Ovary (tissue), 9 donors: ENCODE data around the gene LRRC10B. TPM values are rescaled to one million over a fixed set of nuclear protein-coding genes. Genes with fewer than 3 reads are reported as not detected.

ENCODE experiments used
- DNase-seq, 5 donors: peaks; one replicate each; pipeline ENCODE4 v3.0.0-alpha.2; 2019 to 2020
- H3K27ac ChIP-seq, 2 donors: fragments of 200-600 bp; one replicate each; pipeline versions ENCODE4 v1.5.1 to v1.8.0; 2019 to 2022
- H3K27me3 ChIP-seq: fragments of 200-600 bp; one replicate; pipeline ENCODE4 v1.8.0; 2022
- H3K36me3 ChIP-seq: fragments of 200-600 bp; sonication (generic); one replicate; pipeline ENCODE4 v1.5.1; 2019
- H3K4me1 ChIP-seq: one replicate; pipeline ENCODE4 v1.8.1; 2013; ENCODE audit warnings: mild to moderate bottlenecking, moderate library complexity; ENCODE audit not compliant: insufficient read depth
- H3K4me3 ChIP-seq: fragments of 200-600 bp; sonication (generic); one replicate; pipeline ENCODE4 v1.5.1; 2017
- H3K9me3 ChIP-seq, 2 donors: fragments of 200-600 bp in 1 of 2; sonication (generic) in 1 of 2; one replicate each; pipeline versions ENCODE4 v1.5.1 to v1.8.1; 2013 to 2019; ENCODE audit warnings: mild to moderate bottlenecking in 1 of 2, moderate library complexity in 1 of 2
- CTCF ChIP-seq, 3 donors: fragments of 450-650 bp in 2 of 3; fragments of 200-600 bp in 1 of 3; IDR thresholded peaks; one replicate each; pipeline versions ENCODE4 v1.5.1 to v1.8.0; 2016 to 2022; ENCODE audit warnings: antibody characterized with exemption in 3 of 3, mild to moderate bottlenecking in 1 of 3
- EP300 ChIP-seq: sonication (generic); formaldehyde crosslinking; IDR thresholded peaks from one replicate; pipeline ENCODE4 v1.6.1; 2017; ENCODE audit warnings: antibody characterized with exemption
- POLR2A ChIP-seq: fragments of 450-650 bp; IDR thresholded peaks from one replicate; pipeline ENCODE4 v1.6.1; 2017; ENCODE audit warnings: antibody characterized with exemption, mild to moderate bottlenecking, moderate library complexity
- WGBS, 3 donors: extraction: QIAGEN DNeasy Blood & Tissue Kit in 1 of 3; methylation state at CpG; one replicate each; pipeline versions ENCODE4 v1.1.5 to v1.1.7; 2013 to 2017; 5-methylcytosine and 5-hydroxymethylcytosine counted together
- intact Hi-C, 4 donors: fragments of 100-400 bp; cut with DNase I; formaldehyde crosslinking; loops; one replicate each; pipeline versions ENCODE4 v1.11.0 to v1.15.1; 2022 to 2023
- polyA plus RNA-seq, 2 donors: library from polyadenylated mRNA; stranded (reverse); fragments of 200-250 nt in 1 of 2; fragments of 350-450 nt in 1 of 2; fragmentation: Illumina TruSeq in 1 of 2; extraction: RNeasy Lipid Tissue Mini Kit (QIAGEN cat#74804) in 1 of 2; gene quantifications; one replicate each; pipeline ENCODE4 v1.2.3, GENCODE V29; 2013 to 2014
- total RNA-seq, 7 donors: library from RNA; depleted of rRNA in 2 of 7; stranded (reverse); fragments of >200 nt in 2 of 7; fragmentation: NEBNext Ultra II Directional in 3 of 7; extraction: Animal tissue kit (Norgen Biotek cat#: 25700) in 3 of 7; gene quantifications; one replicate each; pipeline versions ENCODE4 v1.1.0 to v1.2.4, GENCODE V29; 2016 to 2023
- donor health status: DM: no; HTN: no; CAD: no; lungs with moderate emphysema.
- donor health status: DM: no; HTN: no; CAD: no.
- donor health status: Bipolar disorder and iron deficiency.
- donor health status: DM: yes; HTN: yes; CAD: no.
- donor health status: DM: no; HTN: no; CAD: no.
- donor health status: DM: yes; HTN: yes; CAD: no.

LRRC10B gene
- total and polyA plus RNA-seq, 9 donors: 0.45 to 23.0 (median 1.4) TPM

GRCh38 chr11:61545341-61545740, 36.8 kb downstream of the LRRC10B start:
- intact Hi-C loops: loop anchor here in 1 of 4 donors (10.0 kb wide), 1 partner anchor 79 kb away; no protein-coding TSS in a partner anchor
- Histone ChIP-seq H3K27me3 (no peaks in the 10 kb centered on the region), H3K9me3 (no peaks in the 10 kb centered on the region), H3K4me1 (peaks cover 10% of the 10 kb centered on the region), H3K4me3 (no peak overlapping the region), H3K36me3 (no peaks in the 10 kb centered on the region), H3K27ac (no peak overlapping the region)
- 95 to 96% (median 95%) methylated on average over 7 of the region's 7 CpGs for WGBS, 3 donors
- TF ChIP-seq CTCF (IDR thresholded peaks at IDR 0.05): no peak
- TF ChIP-seq POLR2A: no peak
- TF ChIP-seq EP300: no peak
- no peak for DNase-seq

- TF ChIP-seq EP300 (no peak), POLR2A (no peak), CTCF (IDR thresholded peaks at IDR 0.05) (no peak)
- no peaks in the 10 kb centered on the region for H3K9me3 ChIP-seq
- no peak overlapping the region for H3K27ac ChIP-seq
- no peaks in the 10 kb centered on the region for H3K36me3 ChIP-seq
- H3K4me3 ChIP-seq: no peak overlapping the region
- peaks cover 4% of the 10 kb centered on the region for H3K4me1 ChIP-seq
- DNase-seq: no peak
- intact Hi-C loops: loop anchor here in 1 of 4 donors (10.0 kb wide), 1 partner anchor 79 kb away; no protein-coding TSS in a partner anchor
- WGBS, 3 donors: 90 to 91% (median 91%) methylated on average over 32 of the region's 32 CpGs
- H3K27me3 ChIP-seq: no peaks in the 10 kb centered on the region
These were observed 37.4 kb downstream of the LRRC10B start for GRCh38 chr11:61545921-61546320.

DNA sequence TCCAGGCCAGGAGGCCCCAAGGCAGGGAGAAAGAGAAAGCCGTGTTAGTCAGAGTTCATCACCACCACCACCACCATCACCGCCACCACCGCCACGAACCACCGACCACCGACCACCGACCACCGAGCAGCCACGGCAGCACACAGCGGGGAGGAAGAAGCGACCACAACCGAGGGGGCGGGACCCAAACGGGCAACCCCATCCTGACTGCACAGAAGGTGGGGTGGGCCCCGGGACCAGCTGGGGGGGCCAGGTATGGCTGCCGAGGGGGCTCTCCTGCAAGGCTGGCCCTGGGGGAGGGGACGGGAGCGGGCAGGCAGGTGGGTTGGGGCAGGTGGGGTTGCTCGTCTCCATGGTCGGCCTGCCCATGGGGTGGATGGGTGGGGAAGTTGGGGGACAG, 38.1 kb downstream of the LRRC10B start:
- H3K4me1 ChIP-seq: peaks cover 3% of the 10 kb centered on the region
- no peak for TF ChIP-seq CTCF (IDR thresholded peaks at IDR 0.05)
- no peak for TF ChIP-seq POLR2A
- no peak for TF ChIP-seq EP300
- H3K27me3 ChIP-seq: no peaks in the 10 kb centered on the region
- no peak overlapping the region for H3K4me3 ChIP-seq
- intact Hi-C loops: loop anchor here in 1 of 4 donors (10.0 kb wide), 1 partner anchor 78 kb away; no protein-coding TSS in a partner anchor
- WGBS, 3 donors: 18 to 34% (median 24%) methylated on average over 16 to 20 of the region's 20 CpGs
- no peak for DNase-seq
- no peaks in the 10 kb centered on the region for H3K36me3 ChIP-seq
- no peaks in the 10 kb centered on the region for H3K9me3 ChIP-seq
- H3K27ac ChIP-seq: no peak overlapping the region

DNA sequence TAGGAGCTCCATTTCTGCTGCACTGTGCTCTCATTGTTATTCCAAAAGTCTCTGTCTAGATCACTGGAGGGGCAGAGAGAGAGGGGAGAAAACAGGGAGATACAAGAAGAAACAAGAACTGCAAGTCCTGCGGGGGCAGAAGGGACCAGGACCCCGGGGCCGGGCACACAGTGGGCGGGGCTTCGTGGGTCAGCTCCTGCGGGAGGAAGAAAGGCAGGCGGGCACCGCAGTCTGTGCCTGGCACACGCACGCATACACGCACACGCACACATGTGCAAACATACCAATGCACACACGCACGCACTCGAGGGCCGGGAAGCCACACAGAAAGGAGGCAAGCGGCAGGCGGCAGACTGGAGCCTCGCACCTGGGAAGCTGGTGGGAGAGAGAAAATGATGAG, 38.7 kb downstream of the LRRC10B start:
- H3K27me3 ChIP-seq: no peaks in the 10 kb centered on the region
- no peak for TF ChIP-seq POLR2A
- no peak for TF ChIP-seq EP300
- TF ChIP-seq CTCF (IDR thresholded peaks at IDR 0.05): no peak
- no peaks in the 10 kb centered on the region for H3K36me3 ChIP-seq
- no peak overlapping the region for H3K4me3 ChIP-seq
- no peak overlapping the region for H3K27ac ChIP-seq
- no peak for DNase-seq
- WGBS, 3 donors: 64 to 73% (median 68%) methylated on average over 19 of the region's 19 CpGs
- intact Hi-C loops: loop anchor here in 1 of 4 donors (10.0 kb wide), 1 partner anchor 78 kb away; no protein-coding TSS in a partner anchor
- H3K9me3 ChIP-seq: no peaks in the 10 kb centered on the region
- H3K4me1 ChIP-seq: no peaks in the 10 kb centered on the region
